ENCODE data around the gene ATOH7.
"Not testable (repeated sequence)": the region's sequence is repeated elsewhere in the genome, so short reads cannot be mapped to it uniquely, and the experiment has no call there.

Gene ATOH7

GRCh38 chr10:68231817-68232251 lies at the start of gene ATOH7:
Gene ATOH7 (minus strand): TSS chr10:68232113. CDS start chr10:68231677, 436 bp downstream.
- peaks cover 6% of the 10 kb centered on the region for H3K4me1 Mint-ChIP-seq
- no peaks in the 10 kb centered on the region for H3K9me3 Mint-ChIP-seq
- H3K27me3 Mint-ChIP-seq (ENCODE audit: low read depth): peaks cover 41% of the 10 kb centered on the region
- no peaks in the 10 kb centered on the region for H3K36me3 Mint-ChIP-seq (ENCODE audit: low read depth)
- H3K4me3 Mint-ChIP-seq: peak within 1 kb of the TSS; percentile 90 to 94 (median 94)
- TF ChIP-seq CTCF (IDR thresholded peaks at IDR 0.05; ENCODE audit: unreplicated experiment in 3 of 3): no peak
- H3K27ac Mint-ChIP-seq: peak within 1 kb of the TSS; percentile 51 to 88 (median 61)

- TF ChIP-seq CTCF (IDR thresholded peaks at IDR 0.05; ENCODE audit: unreplicated experiment in 3 of 3): no peak
- H3K27me3 Mint-ChIP-seq (ENCODE audit: low read depth): peaks cover 3% of the 10 kb centered on the region
- peaks cover 25% of the 10 kb centered on the region for H3K9me3 Mint-ChIP-seq
- peaks cover 48% of the 10 kb centered on the region for H3K36me3 Mint-ChIP-seq (ENCODE audit: low read depth)
- H3K4me3 Mint-ChIP-seq: no peak overlapping the region
- peaks cover 16% of the 10 kb centered on the region for H3K4me1 Mint-ChIP-seq
- H3K27ac Mint-ChIP-seq: no peak overlapping the region
These were observed 48.8 kb upstream of the ATOH7 start for GRCh38 chr10:68280758-68281157.

- not testable (repeated sequence) for H3K27me3 Mint-ChIP-seq (ENCODE audit: low read depth); H3K4me3 Mint-ChIP-seq; H3K27ac Mint-ChIP-seq; H3K4me1 Mint-ChIP-seq
- Mint-ChIP-seq H3K9me3 (peaks cover 27% of the 10 kb centered on the region), H3K36me3 (ENCODE audit: low read depth) (peaks cover 40% of the 10 kb centered on the region)
These were observed 47.2 kb upstream of the ATOH7 start for GRCh38 chr10:68278906-68279753.

GRCh38 chr10:68277814-68278213 lies 45.9 kb upstream of the ATOH7 start:
- not testable (repeated sequence) for H3K27ac Mint-ChIP-seq; H3K4me3 Mint-ChIP-seq; H3K4me1 Mint-ChIP-seq; H3K27me3 Mint-ChIP-seq (ENCODE audit: low read depth)
- Mint-ChIP-seq H3K9me3 (peaks cover 27% of the 10 kb centered on the region), H3K36me3 (ENCODE audit: low read depth) (peaks cover 38% of the 10 kb centered on the region)

GRCh38 chr10:68276224-68276623 lies 44.3 kb upstream of the ATOH7 start:
- no peak overlapping the region for H3K27ac Mint-ChIP-seq
- no peak overlapping the region for H3K4me3 Mint-ChIP-seq
- peaks cover 3% of the 10 kb centered on the region for H3K27me3 Mint-ChIP-seq (ENCODE audit: low read depth)
- TF ChIP-seq CTCF (IDR thresholded peaks at IDR 0.05; ENCODE audit: unreplicated experiment in 3 of 3): no peak
- peaks cover 33% of the 10 kb centered on the region for H3K36me3 Mint-ChIP-seq (ENCODE audit: low read depth)
- H3K9me3 Mint-ChIP-seq: peaks cover 27% of the 10 kb centered on the region
- peaks cover 4% of the 10 kb centered on the region for H3K4me1 Mint-ChIP-seq

GRCh38 chr10:68275600-68276126 lies 43.8 kb upstream of the ATOH7 start:
- Mint-ChIP-seq H3K27me3 (ENCODE audit: low read depth) (peaks cover 2% of the 10 kb centered on the region), H3K36me3 (ENCODE audit: low read depth) (peaks cover 32% of the 10 kb centered on the region), H3K9me3 (peaks cover 27% of the 10 kb centered on the region), H3K27ac (no peak overlapping the region), H3K4me1 (peaks cover 8% of the 10 kb centered on the region), H3K4me3 (no peak overlapping the region)
- no peak for TF ChIP-seq CTCF (IDR thresholded peaks at IDR 0.05; ENCODE audit: unreplicated experiment in 3 of 3)

- no peaks in the 10 kb centered on the region for H3K27me3 Mint-ChIP-seq (ENCODE audit: low read depth)
- no peak overlapping the region for H3K27ac Mint-ChIP-seq
- TF ChIP-seq CTCF (IDR thresholded peaks at IDR 0.05; ENCODE audit: unreplicated experiment in 3 of 3): no peak
- no peak overlapping the region for H3K4me3 Mint-ChIP-seq
- peaks cover 8% of the 10 kb centered on the region for H3K4me1 Mint-ChIP-seq
- peaks cover 18% of the 10 kb centered on the region for H3K36me3 Mint-ChIP-seq (ENCODE audit: low read depth)
- H3K9me3 Mint-ChIP-seq: peaks cover 21% of the 10 kb centered on the region
These were observed 40.9 kb upstream of the ATOH7 start for GRCh38 chr10:68272833-68273232.
